Epidermal melanocyte (primary cell): ENCODE data around the gene NCOA3.
A peak's percentile ranks its signal among the peaks of the same experiment; 100 is the strongest.
"Not testable (repeated sequence)": the region's sequence is repeated elsewhere in the genome, so short reads cannot be mapped to it uniquely, and the experiment has no call there.

Experiments used
- DNase-seq: peaks from one replicate; pipeline ENCODE4 v3.0.0; 2011; ENCODE audit warnings: low spot score; ENCODE audit not compliant: insufficient read length

The NCOA3 gene

DNA sequence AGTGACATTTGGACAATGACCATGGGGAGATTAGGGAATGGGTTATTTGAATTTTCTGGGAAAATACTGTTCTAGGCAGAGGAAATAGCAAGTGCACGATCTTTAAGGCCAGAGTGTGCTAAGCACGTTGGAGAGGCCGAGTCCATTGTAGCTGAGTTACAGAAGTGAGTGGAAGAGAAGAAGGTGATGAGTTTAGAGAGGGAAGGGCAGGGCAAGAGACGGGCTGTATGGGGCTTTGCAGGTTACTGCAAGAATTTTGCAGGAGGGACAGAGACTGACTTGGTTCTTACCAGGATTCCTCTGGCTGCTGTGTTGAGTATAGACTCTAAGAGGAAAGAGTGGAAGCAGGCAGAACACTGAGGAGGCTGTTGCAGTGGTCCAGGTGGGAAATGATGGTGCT is 1.1 kb upstream of the NCOA3 start:
- DNase-seq, result no peak

DNA sequence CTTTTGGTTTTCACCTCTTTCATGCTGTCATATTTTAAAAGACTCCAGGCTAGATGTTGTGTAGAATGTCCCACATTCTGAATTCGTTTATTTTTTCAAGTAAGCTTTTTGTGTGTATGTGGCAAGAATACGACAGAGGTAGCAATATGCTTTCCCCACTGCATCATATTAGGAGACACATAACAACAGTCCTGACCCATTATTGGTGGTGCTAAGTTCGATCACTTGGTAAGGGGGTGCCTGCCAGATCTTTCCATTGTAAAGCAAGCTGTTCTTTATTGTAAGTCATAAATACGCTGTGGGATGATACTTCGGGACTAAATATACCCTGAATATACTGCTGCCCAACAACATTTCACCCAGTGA is 588 bp upstream of the NCOA3 start:
- no peak for DNase-seq

DNA sequence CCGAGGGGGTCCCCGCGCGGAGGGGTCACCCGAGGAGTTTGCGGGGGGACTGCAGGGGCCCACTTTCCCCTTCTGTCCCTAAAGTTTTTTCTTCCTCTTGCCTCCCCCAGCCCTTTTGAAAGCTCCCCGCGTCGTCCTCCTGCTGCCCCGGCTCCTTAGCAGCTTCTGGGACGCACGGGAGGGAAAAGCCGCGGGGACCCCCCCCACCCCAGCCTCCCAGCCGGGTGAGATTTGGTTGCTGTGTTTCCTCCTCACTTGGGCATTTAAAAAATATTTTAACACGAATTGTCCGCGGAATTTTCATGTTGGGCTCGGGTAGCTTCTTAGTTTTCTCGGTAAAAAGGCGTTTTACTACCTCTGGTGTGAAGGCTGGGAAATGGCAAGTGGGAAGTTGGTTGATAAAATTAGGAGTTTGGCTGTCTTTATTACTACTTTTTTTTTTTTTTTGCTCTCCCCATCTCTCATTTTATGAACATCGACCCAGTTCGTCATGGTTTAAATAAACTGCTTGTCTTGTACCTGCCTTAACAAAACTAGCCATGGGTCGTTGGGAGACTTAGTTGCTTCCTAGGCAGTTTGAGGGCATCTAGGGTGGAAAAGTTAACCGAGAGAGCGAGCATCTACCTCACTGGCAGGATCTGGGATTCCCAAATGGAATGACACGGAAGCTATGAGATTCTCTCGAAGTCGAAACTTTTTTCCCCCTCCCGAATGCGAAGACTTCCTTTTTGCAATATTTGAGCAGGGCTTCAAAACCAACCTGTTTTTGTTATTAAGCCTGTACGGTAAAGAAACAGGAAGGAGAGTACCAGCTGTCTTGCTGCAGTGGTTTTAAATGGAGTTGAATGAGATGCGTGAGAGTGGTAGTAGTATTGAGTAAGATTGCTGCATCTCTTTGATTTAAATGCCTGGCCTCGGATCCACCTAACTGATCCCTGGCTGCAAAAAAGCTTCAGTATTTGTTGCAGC is 868 bp downstream of the NCOA3 start:
- DNase-seq, result peak; percentile 45

DNA sequence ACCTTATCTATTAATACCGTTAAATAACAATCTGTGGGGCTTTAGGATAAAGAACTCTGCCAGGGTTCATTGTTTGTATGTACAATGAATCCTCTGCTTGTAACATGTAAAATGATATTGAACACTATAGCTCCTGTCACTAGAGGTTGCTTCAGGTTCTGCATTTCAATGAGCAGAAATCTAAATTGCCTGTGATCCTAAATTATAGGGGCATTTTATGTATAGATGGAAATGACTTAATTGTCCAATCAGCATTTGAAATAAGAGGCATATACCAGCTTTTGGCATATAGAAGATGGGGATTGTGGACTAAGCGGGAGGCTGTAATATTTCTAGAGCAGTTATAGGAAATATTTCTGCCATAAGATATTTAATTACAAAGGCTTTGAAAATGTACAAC is 2.0 kb downstream of the NCOA3 start:
- DNase-seq, result no peak

DNA sequence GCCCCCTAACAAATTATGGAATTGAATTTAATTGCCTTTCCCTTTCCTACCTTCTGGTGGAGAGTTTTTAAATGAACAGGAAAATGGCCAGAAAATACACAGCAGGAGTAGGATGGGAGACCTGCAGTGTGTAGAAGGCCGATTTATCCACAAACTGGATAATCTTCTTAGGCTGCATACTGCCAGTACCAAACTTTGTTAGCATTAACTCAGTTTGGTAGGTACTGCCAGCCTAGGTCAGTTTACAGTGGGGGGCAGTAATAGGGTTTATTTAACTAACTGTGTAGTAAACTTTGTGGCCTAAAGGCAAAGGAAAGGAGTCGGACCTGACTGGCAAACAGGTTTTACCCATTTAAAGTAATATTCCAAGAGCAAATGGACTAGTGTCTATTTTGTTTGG is 4.6 kb downstream of the NCOA3 start:
- DNase-seq, result no peak

DNA sequence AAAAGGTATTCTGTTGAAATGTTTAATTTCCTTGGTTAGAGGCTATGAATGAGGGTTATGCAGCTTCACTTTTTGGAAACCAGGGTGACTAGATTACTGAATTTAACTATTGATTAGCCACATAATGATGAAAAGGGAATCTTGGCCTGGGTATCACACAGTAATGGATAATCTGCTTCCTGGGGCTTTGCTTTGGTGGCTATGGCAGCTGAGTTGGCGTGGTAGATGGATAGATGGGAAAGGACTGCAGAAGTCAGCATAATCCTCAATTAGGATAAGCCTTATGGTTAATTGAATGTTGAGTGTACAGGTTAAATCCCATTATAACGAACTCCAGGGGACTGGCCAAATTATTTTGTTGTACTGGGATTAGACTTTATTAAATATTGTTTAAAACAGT is 5.2 kb downstream of the NCOA3 start:
- no peak for DNase-seq

DNA sequence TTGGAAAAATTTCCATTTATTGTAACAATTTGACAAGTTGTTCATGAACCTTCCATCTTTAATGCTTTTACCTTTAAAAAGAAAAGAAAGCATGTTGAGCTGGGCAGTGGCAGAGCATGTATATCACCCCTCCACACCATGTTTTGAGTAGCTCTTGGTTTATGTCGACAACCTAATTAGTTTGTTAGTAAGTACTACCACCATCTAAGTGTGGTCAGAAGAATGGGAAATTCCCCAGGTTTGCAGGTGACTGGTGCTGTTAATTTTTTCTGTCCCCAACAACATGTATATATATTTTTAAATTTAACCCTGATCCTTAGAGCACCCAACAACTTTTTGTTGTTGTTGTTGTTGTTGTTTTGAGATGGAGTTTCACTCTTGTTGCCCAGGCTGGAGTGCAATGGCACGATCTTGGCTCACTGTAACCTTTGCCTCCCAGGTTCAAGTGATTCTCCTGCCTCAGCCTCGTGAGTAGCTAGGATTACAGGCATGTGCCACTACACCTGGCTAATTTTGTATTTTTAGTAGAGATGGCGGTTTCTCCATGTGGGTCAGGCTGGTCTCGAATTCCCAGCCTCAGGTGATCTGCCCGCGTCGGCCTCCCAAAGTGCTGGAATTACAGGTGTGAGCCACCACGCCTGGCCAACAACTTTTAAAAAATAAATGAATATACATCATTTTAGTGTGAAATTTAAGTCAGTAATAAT is 5.7 kb downstream of the NCOA3 start:
- not testable (repeated sequence) for DNase-seq

DNA sequence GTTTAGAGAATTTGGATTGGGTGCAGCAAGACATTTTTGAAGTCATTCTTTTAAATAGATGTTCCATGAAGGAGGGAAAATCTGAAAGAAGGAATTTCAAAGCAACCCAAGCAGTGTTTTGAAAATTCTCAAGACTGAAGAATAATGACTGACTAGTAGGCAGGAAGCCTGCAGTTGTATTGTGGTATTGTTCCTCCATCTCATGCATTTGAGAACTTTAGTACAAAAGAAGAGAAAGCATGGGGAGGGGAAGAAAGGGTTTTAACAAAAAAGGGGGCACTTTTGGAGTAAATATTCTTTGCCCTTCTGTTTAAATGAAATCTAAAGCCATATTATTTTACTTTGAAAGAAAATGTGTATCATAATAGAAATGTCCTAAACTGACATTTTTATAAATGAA is 6.6 kb downstream of the NCOA3 start:
- DNase-seq, result no peak

DNA sequence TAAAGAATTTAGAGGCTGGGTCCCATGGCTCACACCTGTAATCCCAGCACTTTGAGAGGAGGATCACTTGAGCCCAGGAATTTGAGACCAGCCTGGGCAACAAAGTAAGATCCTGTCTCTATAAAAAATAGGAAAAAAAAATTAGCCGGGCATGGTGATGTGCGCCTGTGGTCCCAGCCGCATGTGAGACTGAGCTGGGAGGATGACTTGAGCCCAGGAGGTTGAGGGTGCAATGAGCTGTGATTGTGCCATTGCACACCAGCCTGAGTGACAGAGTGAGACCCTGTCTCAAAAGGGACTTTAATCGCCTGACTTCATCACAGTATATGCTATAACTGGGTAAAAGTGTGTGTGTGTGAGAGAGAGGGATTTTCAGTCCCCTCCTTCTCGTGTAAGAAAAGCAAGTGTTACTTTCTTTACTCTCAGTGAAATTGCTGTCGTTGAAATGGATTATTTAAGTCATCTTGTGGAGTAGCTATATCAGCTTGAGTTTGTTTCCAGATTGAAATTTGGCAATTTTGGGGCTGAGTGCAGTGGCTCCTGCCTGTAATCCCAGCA is 7.5 kb downstream of the NCOA3 start:
- no peak for DNase-seq

DNA sequence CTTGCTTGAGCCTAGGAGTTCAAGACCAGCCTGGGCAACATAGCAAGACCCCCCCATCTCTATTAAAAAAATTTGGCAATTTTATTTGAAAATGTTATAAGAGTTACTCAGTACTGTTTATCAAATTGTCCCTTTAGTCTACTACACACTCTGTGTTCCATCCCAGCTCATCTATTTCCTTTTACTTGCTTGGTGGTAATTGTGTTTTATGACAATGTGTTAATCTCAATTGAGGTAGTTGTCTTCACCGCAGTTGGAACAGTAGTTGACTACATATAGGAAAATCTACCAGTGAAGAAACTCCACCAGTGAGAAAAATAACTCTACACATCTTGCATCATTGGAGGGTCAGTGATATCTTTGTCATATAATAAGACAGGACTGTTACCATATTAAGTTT is 8.0 kb downstream of the NCOA3 start:
- no peak for DNase-seq

DNA sequence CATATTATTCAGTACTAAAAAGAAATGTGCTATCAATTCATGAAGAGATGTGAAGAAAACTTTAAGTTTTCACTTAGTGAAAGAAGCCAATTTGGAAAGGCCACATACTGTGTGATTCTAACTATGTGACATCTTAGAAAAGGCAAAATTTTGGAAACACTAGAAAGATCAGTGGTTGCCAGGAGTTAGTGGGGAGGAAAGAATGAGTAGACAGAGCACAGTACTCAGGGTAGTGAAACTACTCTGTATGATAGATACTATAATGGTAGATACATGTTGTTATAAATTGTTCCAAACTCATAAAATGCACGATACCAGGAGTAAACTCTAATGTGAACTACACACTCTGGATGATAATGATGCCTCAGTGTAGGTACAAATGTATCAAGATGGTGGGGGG is 14.2 kb downstream of the NCOA3 start:
- DNase-seq, result no peak

DNA sequence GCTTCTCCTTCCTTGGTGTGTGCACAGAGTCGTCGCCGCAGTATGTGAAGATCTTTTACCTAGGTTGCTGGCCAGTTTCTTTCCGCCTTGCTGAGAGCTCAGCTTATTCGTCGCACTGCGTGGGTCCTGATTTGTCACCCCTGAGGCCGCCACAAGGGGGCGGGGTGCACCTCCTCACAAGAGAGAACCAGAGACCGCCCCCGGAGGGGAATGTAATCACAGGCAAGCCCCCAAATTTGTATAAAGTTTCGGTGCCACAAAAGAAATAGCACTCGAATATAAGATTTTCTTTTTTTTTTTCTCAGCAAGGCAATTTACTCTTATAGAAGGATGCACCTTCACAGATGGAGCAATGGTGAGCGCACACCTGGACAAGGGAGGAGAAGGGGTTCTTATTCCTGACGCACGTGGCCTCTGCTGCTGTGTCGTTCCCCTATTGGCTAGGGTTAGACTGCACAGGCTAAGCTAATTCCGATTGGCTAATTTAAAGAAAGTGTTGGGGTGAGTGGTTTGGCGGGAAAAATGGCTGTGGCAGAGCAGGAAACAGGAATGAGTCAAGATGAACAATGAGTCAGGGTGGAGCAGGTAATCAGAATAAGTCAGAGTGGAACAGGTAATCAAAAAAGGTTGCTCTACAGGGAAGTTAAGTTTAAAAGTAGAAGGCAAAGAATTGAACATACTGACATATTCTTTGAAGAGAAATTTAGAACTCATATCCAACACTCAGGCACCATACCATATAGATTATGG is 19.5 kb downstream of the NCOA3 start:
- DNase-seq, result no peak

DNA sequence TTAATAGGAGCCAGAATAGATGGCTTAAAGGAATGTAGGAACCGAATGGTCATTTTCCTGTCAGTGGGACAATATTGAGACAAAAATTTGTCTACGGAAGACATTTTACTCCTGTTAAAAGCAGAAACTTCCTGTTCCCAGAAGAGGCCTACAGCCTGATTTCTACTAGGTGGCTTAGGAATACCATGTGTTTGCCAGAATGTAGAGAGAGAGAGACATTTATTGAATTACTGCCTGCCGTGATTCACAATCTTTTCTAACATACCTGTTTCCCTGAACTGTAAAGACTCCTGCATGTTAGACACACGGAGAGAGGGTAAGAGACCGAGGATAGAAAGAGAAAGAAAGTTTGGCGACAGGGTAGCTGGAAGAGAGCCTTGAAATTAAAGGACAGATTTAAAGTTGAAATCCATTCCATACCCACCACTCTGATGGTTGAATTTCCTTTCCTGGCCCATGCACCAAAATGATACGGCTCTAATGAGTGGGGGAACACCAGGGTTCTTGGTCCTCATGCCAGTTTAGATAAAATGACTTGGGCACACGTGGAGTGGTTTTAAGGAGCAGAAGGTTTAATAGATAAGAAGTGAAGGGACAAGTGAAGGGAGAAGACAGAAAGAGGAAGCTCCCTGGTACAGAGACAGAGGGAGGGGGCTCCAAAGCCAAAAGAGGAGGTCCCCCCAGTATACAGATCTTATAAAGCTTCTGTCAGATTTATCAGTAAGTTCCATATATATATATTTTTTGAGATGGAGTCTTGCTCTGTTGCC is 22.5 kb downstream of the NCOA3 start:
- no peak for DNase-seq

DNA sequence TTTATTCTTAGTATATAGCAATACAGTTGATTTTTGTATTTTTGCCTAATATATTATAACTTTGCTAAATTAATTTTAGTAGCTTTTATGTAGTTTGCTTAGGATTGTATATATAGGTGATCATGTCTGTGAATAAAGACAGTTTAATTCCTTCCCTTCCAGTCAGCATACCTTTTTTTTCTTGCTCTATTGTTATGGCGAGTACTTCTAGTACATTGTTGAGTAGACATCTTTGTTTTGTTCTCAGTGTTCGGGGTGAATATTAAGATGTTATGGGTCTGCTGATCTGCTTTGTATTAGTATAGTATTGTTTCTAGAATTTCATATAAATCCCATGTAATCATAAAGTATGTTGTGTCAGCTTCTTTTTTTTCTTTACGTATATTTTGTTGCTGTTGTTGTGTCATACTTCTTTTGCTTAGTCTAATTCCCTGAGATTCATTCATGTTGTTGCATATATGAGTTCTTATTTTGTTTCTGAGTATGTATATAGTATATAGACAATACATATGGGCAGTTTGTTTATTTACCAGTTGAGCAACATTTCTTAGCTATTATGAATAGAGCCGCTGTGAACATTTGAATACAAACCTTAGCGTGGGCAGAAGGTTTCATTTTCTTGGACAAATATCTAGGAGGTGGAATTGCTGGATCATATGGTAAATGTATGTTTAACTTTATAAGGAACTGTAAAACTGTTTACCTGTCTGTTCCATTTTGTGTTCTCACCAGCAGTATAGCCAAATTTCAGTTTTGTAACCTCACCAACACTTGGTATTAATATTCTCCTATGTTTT is 25.5 kb downstream of the NCOA3 start:
- no peak for DNase-seq

DNA sequence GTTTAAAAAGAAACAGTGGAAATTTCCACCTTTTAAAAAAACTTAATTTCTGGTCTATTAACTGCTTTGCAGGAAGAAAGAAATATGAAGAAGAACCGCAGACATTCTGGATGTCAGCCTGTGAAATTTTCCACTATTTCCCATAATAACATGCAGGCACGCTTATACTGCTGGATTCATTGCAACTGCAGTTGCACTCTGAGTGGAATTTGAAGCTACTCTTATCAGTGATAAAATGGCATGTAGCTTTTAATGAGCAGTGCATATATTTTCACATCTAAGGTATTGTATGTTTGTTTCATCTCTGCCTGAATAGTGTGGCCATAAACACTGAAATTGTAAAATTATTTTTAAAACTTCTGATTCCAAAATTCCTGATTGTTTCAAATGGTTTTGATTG is 28.2 kb downstream of the NCOA3 start:
- DNase-seq, result no peak

DNA sequence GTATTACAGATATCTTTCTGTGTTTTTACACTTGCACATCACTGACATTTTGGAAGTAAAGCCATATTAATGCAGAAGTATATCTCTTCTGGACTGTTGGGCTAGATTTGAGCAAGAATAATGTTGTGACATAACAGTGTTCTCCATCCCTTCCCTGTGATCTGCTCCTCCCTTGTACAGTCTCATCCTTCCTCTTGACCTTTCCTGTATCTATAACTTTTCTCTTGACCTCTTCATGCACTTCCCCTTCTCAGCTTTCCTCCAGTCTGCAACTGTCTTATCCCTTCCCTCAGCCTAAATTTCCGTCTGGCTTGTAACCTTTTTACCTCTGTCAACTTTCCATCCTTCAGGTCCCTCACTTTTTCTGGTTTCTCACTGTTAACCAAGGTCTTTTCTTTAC is 29.8 kb downstream of the NCOA3 start:
- no peak for DNase-seq

DNA sequence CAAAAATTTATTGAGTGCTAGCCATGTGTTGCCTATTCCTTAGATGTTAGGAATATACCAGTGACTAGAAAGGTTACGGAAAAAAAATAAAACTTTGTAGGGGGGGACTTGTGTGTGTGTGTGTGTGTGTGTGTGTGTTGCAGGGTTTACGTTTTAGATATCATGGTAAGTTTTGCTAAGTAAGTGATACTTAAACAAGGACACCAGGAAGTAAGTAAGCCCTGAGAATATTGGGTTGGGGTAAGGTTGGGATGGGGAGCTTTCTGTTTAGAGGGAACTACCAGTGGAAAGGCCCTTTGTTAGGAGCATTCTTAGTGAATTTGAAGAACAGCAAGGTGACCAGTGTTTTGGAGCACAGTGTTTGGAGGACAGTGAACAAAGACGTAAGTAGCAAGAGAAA is 30.3 kb downstream of the NCOA3 start:
- no peak for DNase-seq

DNA sequence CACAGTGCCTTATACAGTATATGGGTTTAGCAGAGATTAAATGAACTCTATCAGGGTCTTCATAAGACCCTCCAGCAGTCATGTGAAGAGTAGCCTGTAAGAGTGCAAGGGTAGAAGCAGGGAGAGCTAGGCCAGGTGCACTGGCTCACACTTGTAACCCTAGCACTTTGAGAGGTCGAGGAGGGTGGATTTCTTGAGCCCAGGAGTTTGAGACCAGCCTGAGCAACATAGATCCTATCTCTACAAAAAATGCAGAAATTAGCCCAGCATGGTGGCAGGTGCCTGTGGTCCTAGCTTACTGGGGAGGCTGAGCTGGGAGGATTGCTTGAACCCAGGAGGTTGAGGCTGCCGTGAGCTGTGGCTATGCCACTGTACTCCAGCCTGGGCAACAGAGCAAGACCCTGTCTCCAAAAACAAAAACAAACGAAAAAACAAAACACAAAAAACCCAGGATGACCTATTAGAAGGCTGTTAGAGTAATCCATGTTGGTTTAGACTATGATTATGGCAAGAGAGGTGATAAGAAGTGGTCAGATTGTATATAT is 31.9 kb downstream of the NCOA3 start:
- no peak for DNase-seq

DNA sequence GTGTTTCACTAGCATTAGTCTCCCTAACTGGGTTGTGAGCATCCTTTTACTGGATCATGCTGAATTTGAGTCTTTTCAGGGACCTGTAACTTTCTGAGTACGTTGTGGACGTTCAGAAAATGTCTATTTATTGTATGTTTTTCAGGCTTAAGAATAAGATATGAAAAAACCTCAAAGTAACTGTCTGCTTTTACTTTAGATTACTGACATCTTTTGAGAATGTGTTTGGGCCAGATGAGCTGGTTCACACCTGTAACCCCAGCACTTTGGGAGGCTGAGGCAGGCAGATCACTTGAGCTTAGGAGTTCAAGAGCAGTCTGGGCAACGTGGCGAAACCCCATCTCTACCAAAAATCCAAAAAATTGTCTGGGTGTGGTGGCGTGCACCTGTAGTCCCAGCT is 32.7 kb downstream of the NCOA3 start:
- DNase-seq, result no peak

DNA sequence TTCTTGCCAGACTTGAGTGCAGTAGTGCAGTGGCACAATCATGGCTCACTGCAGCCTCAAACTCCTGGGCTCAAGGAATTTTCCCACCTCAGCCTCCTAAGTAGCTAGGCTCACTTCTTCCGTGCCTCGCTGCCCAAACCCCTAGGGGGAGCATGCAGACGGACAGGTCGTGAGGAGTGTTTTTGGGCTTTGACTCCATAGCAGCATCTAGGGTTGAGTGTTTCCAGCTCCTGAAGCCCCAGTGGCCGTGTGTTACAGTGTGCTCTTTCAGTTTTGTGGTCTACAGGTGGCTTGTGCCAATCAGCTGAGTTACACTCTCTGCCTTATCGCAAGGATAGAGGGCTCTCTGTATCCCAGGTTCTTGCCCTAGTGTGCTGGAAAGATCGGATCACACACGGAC is 33.4 kb downstream of the NCOA3 start:
- DNase-seq, result no peak
